Measurements from ENCODE around the gene RASGEF1C. TPM values are rescaled to one million over a fixed set of nuclear protein-coding genes. Genes with fewer than 3 reads are reported as not detected.

Gene RASGEF1C
- total RNA-seq, 3 donors from 2014 or later: 0.73 TPM; not detected in 2

DNA sequence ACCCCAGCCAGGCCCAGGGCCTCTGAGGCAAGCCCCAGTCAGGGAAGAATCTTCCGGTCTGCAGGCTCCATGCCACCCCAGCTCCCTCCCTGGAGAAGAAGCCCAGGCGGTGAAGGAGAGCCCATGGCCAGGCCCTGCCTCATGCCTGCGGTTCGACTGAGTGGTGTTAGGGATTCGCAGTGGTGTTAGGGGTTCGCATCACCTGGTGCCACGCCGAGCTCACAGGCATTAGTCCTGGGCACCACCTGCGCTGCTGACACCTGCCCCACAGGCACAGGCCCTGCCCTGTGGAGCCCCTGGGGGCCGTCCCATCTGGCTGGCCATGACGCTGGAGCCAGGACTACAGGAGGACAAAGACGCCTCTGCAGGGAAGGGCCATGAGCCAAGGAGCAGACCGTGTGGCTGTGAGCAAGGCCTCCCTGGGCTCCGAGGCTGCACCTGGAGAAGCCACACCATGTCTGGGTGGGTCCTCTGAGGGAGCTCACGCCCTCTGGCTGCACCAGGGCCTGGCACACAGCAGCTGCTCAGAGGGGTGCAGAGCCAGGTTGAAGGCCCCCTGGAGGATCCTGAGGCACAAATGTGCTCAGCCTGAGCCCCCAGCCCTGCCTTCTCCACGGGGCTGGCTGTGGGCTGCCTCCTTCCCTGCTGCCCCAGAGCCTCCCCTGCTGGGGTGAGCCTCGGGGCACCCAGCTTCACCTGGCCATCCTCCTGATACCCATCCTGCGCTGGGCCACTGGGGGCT, 109.8 kb downstream of the RASGEF1C start:
- peak in 1 of 2 donors; percentile 47 for DNase-seq (ENCODE audit: low spot score in 2 of 2)
- Histone ChIP-seq H3K9me3 (no peaks in the 10 kb centered on the region), H3K4me3 (no peak overlapping the region), H3K27me3 (no peaks in the 10 kb centered on the region), H3K36me3 (no peaks in the 10 kb centered on the region), H3K4me1 (no peaks in the 10 kb centered on the region), H3K27ac (no peak overlapping the region)
- TF ChIP-seq POLR2A (IDR thresholded peaks at IDR 0.05): no peak
- intact Hi-C loops (cut with DNase I; ENCODE audit: low total_unique reads): no loop called here

DNA sequence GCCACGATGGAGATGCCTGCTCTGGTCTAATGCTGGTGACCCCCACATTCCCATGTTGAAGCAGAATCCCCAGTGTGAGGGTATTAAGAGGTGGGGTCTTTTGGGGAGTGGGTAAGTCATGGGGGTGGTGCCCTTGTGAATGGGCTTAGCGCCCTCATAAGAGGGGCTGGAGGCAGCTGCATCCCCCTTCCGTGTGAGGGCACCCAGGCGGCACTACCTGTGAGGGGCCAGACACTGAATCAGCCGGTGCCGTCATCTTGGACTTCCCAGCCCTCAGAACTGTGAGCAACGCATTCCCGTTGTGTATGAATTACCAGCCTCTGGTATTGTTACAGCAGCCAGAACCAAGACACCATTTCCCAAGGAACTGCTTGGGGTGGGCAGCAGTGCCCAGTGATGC, 110.5 kb downstream of the RASGEF1C start:
- no peak overlapping the region for H3K4me3 ChIP-seq
- H3K36me3 ChIP-seq: no peaks in the 10 kb centered on the region
- H3K27ac ChIP-seq: no peak overlapping the region
- intact Hi-C loops (cut with DNase I; ENCODE audit: low total_unique reads): no loop called here
- no peaks in the 10 kb centered on the region for H3K9me3 ChIP-seq
- TF ChIP-seq POLR2A (IDR thresholded peaks at IDR 0.05) (no peak), POLR2AphosphoS5 (IDR thresholded peaks at IDR 0.05) (no peak)
- TF ChIP-seq, protein P1, sequence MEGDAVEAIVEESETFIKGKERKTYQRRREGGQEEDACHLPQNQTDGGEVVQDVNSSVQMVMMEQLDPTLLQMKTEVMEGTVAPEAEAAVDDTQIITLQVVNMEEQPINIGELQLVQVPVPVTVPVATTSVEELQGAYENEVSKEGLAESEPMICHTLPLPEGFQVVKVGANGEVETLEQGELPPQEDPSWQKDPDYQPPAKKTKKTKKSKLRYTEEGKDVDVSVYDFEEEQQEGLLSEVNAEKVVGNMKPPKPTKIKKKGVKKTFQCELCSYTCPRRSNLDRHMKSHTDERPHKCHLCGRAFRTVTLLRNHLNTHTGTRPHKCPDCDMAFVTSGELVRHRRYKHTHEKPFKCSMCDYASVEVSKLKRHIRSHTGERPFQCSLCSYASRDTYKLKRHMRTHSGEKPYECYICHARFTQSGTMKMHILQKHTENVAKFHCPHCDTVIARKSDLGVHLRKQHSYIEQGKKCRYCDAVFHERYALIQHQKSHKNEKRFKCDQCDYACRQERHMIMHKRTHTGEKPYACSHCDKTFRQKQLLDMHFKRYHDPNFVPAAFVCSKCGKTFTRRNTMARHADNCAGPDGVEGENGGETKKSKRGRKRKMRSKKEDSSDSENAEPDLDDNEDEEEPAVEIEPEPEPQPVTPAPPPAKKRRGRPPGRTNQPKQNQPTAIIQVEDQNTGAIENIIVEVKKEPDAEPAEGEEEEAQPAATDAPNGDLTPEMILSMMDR (IDR thresholded peaks at IDR 0.05): no peak
- H3K4me1 ChIP-seq: no peaks in the 10 kb centered on the region
- no peaks in the 10 kb centered on the region for H3K27me3 ChIP-seq
- DNase-seq (ENCODE audit: low spot score in 2 of 2): peak in 1 of 2 donors; percentile 27

DNA sequence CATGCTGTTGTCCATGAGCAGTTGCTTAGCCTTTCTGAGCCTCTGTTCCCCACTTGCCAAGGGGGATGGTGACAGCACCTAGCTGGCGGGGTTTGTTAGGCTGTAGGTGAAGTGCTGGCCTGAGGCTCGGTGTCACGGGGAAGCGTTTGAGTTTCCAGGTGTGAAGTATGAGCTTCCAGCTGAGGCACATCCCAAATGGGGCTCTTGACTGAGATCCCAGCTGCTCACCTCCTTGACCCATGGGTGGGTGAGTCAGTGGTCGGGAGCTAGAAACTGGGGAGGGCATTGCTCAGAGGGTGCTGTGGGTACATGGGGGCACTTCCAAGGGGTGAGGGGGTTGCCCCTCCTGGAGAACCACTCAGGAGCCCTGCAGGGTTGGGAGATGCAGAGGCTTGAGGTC, 111.1 kb downstream of the RASGEF1C start:
- Histone ChIP-seq H3K4me1 (no peaks in the 10 kb centered on the region), H3K27me3 (no peaks in the 10 kb centered on the region), H3K9me3 (no peaks in the 10 kb centered on the region), H3K27ac (no peak overlapping the region), H3K4me3 (no peak overlapping the region), H3K36me3 (no peaks in the 10 kb centered on the region)
- DNase-seq (ENCODE audit: low spot score in 2 of 2): peak in 1 of 2 donors; percentile 25
- no peak for TF ChIP-seq POLR2A (IDR thresholded peaks at IDR 0.05)
- TF ChIP-seq, protein P1 (IDR thresholded peaks at IDR 0.05): no peak
- no peak for TF ChIP-seq POLR2AphosphoS5 (IDR thresholded peaks at IDR 0.05)
- intact Hi-C loops (cut with DNase I; ENCODE audit: low total_unique reads): no loop called here

DNA sequence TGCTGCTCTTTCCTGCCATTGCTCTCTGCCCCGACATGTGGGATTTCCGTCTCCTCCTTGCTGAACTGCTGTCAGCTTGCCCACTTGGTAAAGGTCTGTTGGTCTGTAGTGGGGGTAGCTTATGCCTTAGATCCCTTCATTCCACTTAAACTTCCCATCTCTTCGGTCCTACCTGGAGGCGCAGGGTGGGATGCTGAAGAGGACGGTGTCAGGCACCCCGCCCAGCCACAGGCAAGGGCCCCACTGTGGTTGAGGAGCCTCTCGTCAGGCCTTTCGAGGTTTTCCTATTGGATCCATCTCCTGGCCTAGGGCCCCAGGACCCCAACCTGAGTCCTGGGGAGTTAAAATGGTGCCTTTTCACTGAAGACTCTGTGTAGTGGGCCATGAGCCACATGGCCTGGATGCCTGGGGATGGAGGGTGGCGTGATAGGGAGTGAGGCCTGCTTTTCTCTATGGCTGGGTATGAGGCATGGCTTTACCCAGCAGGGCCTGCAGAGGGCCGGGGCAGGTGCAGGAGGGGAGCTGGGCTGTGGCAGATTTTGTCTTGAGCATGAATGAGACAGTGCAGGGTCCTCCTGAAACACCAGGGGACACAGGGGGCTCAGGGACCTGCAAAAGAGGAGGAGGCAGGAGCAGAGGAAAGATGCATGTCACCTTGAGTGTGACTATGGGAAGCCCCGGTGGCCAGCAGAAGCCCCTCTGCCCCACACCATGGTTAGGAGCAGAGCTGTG, 111.7 kb downstream of the RASGEF1C start:
- H3K9me3 ChIP-seq: no peaks in the 10 kb centered on the region
- intact Hi-C loops (cut with DNase I; ENCODE audit: low total_unique reads): no loop called here
- H3K4me1 ChIP-seq: no peaks in the 10 kb centered on the region
- no peak for DNase-seq (ENCODE audit: low spot score in 2 of 2)
- no peak overlapping the region for H3K4me3 ChIP-seq
- no peaks in the 10 kb centered on the region for H3K36me3 ChIP-seq
- H3K27ac ChIP-seq: no peak overlapping the region
- no peak for TF ChIP-seq POLR2AphosphoS5 (IDR thresholded peaks at IDR 0.05)
- TF ChIP-seq POLR2A (IDR thresholded peaks at IDR 0.05): no peak
- TF ChIP-seq, protein P1 (IDR thresholded peaks at IDR 0.05): no peak
- no peaks in the 10 kb centered on the region for H3K27me3 ChIP-seq

DNA sequence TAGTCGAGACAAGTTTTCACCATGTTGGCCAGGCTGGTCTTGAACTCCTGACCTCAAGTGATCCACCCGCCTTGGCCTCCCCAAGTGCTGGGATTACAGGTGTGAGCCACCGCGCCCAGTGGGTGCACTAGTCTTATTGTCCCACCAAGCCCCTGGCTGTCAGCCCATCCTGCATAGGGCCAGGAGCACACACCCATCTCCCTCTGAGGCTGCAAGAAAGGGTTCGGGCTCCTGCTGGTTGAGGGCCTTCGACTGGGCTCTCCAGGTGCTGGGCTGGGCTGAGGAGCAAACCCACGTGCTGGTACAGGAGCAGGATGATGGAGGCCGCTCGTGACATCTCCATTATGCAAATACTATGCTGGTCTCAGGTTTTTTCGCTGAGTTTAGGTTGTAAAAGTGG, 112.4 kb downstream of the RASGEF1C start:
- no peak overlapping the region for H3K4me3 ChIP-seq
- H3K27me3 ChIP-seq: no peaks in the 10 kb centered on the region
- intact Hi-C loops (cut with DNase I; ENCODE audit: low total_unique reads): no loop called here
- H3K9me3 ChIP-seq: no peaks in the 10 kb centered on the region
- TF ChIP-seq, protein P1 (IDR thresholded peaks at IDR 0.05): no peak
- no peak for TF ChIP-seq POLR2A (IDR thresholded peaks at IDR 0.05)
- TF ChIP-seq POLR2AphosphoS5 (IDR thresholded peaks at IDR 0.05): no peak
- no peak overlapping the region for H3K27ac ChIP-seq
- DNase-seq (ENCODE audit: low spot score in 2 of 2): peak in 1 of 2 donors; percentile 33
- H3K4me1 ChIP-seq: no peaks in the 10 kb centered on the region
- no peaks in the 10 kb centered on the region for H3K36me3 ChIP-seq
